ENCODE results near the gene WRNIP1. TPM values are rescaled to one million over a fixed set of nuclear protein-coding genes. Genes with fewer than 3 reads are reported as not detected.
A peak's percentile ranks its signal among the peaks of the same experiment; 100 is the strongest.

The WRNIP1 gene
- total and polyA plus RNA-seq, 11 donors = 32.1 to 64.1 (median 34.7) TPM

- intact Hi-C loops (cut with DNase I) = loop anchor here in 1 of 10 donors (10.0 kb wide), 1 partner anchor 297 kb away; the partner anchor contains the start of gene RIPK1
- peak overlapping the region in 10 of 12 donors; percentile 3 to 98 (median 96) for H3K27ac ChIP-seq
- WGBS, 4 donors = 25 to 28% (median 26%) methylated on average over 9 of the region's 9 CpGs
- no peaks in the 10 kb centered on the region for H3K27me3 ChIP-seq
- ATAC-seq (no peak), DNase-seq (no peak)
- no peak for TF ChIP-seq POLR2A (IDR thresholded peaks at IDR 0.05)
- TF ChIP-seq, protein P1, sequence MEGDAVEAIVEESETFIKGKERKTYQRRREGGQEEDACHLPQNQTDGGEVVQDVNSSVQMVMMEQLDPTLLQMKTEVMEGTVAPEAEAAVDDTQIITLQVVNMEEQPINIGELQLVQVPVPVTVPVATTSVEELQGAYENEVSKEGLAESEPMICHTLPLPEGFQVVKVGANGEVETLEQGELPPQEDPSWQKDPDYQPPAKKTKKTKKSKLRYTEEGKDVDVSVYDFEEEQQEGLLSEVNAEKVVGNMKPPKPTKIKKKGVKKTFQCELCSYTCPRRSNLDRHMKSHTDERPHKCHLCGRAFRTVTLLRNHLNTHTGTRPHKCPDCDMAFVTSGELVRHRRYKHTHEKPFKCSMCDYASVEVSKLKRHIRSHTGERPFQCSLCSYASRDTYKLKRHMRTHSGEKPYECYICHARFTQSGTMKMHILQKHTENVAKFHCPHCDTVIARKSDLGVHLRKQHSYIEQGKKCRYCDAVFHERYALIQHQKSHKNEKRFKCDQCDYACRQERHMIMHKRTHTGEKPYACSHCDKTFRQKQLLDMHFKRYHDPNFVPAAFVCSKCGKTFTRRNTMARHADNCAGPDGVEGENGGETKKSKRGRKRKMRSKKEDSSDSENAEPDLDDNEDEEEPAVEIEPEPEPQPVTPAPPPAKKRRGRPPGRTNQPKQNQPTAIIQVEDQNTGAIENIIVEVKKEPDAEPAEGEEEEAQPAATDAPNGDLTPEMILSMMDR (IDR thresholded peaks at IDR 0.05) = no peak
- peak overlapping the region in 11 of 12 donors; percentile 71 to 94 (median 85) for H3K4me3 ChIP-seq
- H3K4me1 ChIP-seq = peaks cover 0 to 66% (median 52%) of the 10 kb centered on the region in 12 donors
- H3K9me3 ChIP-seq = no peaks in the 10 kb centered on the region
- H3K36me3 ChIP-seq = peaks cover 0 to 28% (median 14%) of the 10 kb centered on the region in 9 donors
Measured at GRCh38 chr6:2767657-2768524, 2.7 kb downstream of the WRNIP1 start.

- 43 to 49% (median 48%) methylated on average over 6 of the region's 6 CpGs for WGBS, 4 donors
- Histone ChIP-seq H3K27me3 (no peaks in the 10 kb centered on the region), H3K36me3 (peaks cover 0 to 36% (median 22%) of the 10 kb centered on the region in 9 donors), H3K9me3 (no peaks in the 10 kb centered on the region), H3K27ac (peak overlapping the region in 6 of 12 donors; percentile 18 to 98 (median 96)), H3K4me1 (peaks cover 0 to 73% (median 60%) of the 10 kb centered on the region in 12 donors), H3K4me3 (peak overlapping the region in 9 of 12 donors; percentile 71 to 94 (median 84))
- no peak for ATAC-seq
- intact Hi-C loops (cut with DNase I) = loop anchor here in 1 of 10 donors (10.0 kb wide), 1 partner anchor 296 kb away; the partner anchor contains the start of gene RIPK1
- no peak for DNase-seq
- no peak for TF ChIP-seq POLR2A (IDR thresholded peaks at IDR 0.05)
- TF ChIP-seq, protein P1 (IDR thresholded peaks at IDR 0.05) = no peak
Measured at GRCh38 chr6:2768696-2769095, 3.5 kb downstream of the WRNIP1 start.

GRCh38 chr6:2770171-2770570 lies 5.0 kb downstream of the WRNIP1 start:
- Histone ChIP-seq H3K27ac (peak overlapping the region in 11 of 12 donors; percentile 4 to 95 (median 56)), H3K4me3 (peak overlapping the region in 10 of 12 donors; percentile 1 to 32 (median 24)), H3K9me3 (no peaks in the 10 kb centered on the region), H3K4me1 (peaks cover 0 to 82% (median 64%) of the 10 kb centered on the region in 12 donors), H3K27me3 (no peaks in the 10 kb centered on the region), H3K36me3 (peaks cover 0 to 50% (median 37%) of the 10 kb centered on the region in 9 donors)
- peak; percentile 73 to 86 (median 84) for DNase-seq
- peak; percentile 39 to 59 (median 48) for ATAC-seq
- TF ChIP-seq, protein P1 (IDR thresholded peaks at IDR 0.05) = no peak
- TF ChIP-seq POLR2A (IDR thresholded peaks at IDR 0.05) = no peak
- 11 to 21% (median 18%) methylated on average over 13 of the region's 13 CpGs for WGBS, 4 donors
- intact Hi-C loops (cut with DNase I) = no loop called here

DNA sequence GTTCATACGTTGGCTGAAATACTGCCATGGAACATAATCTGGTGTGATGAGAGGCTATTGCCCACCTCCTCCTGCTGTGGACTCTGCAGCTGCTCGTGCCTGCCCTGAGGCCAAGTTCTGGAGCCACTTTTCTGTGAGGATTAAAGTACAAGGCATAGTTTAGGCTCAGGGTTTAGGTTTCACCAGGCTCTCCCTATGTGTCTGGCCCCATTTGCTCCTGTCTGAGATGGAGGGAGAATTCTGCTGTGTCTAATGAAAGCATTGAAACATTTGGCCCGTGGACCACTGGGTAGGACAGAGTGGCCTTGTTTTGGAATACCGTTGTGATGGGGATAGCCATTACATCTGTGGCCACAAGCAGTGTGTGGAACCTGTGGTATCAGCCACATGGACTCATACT lies 5.9 kb downstream of the WRNIP1 start:
- intact Hi-C loops (cut with DNase I) = no loop called here
- TF ChIP-seq, protein P1 (IDR thresholded peaks at IDR 0.05) = no peak
- no peak for TF ChIP-seq POLR2A (IDR thresholded peaks at IDR 0.05)
- ATAC-seq (no peak), DNase-seq (no peak)
- H3K27ac ChIP-seq = peak overlapping the region in 2 of 12 donors; percentile 48 to 68
- no peak overlapping the region for H3K4me3 ChIP-seq
- no peaks in the 10 kb centered on the region for H3K9me3 ChIP-seq
- H3K27me3 ChIP-seq = no peaks in the 10 kb centered on the region
- WGBS, 4 donors = 74 to 82% (median 77%) methylated on average over 4 of the region's 4 CpGs
- peaks cover 0 to 54% (median 41%) of the 10 kb centered on the region in 9 donors for H3K36me3 ChIP-seq
- peaks cover 0 to 89% (median 64%) of the 10 kb centered on the region in 12 donors for H3K4me1 ChIP-seq
